Immature natural killer cell (primary cell): Measurements from ENCODE around the gene RTBDN. TPM values are rescaled to one million over a fixed set of nuclear protein-coding genes. Genes with fewer than 3 reads are reported as not detected.

Source experiments
- DNase-seq, 3 donors: peaks; one replicate each; pipeline ENCODE4 v3.0.0; 2022; ENCODE audit warnings: mixed read lengths in 1 of 3
- H3K27ac Mint-ChIP-seq, 6 donors: one replicate each; pipeline ENCODE4 v1.8.0; 2020; ENCODE audit warnings: mixed read lengths in 6 of 6, mild to moderate bottlenecking in 5 of 6, inconsistent platforms in 4 of 6, moderate library complexity in 3 of 6
- H3K27me3 Mint-ChIP-seq, 3 donors: one replicate each; pipeline ENCODE4 v1.8.0; 2020 to 2021; ENCODE audit warnings: low read depth in 3 of 3, mild to moderate bottlenecking in 3 of 3, mixed read lengths in 3 of 3, moderate library complexity in 3 of 3, inconsistent platforms in 1 of 3
- H3K36me3 Mint-ChIP-seq, 3 donors: one replicate each; pipeline ENCODE4 v1.8.0; 2020; ENCODE audit warnings: mixed read lengths in 3 of 3, inconsistent platforms in 2 of 3, mild to moderate bottlenecking in 2 of 3
- H3K4me1 Mint-ChIP-seq, 2 donors: one replicate each; pipeline ENCODE4 v1.8.0; 2020; ENCODE audit warnings: inconsistent platforms in 2 of 2, mild to moderate bottlenecking in 2 of 2, mixed read lengths in 2 of 2, moderate library complexity in 1 of 2
- H3K4me3 Mint-ChIP-seq, 5 donors: one replicate each; pipeline ENCODE4 v1.8.0; 2020; ENCODE audit warnings: mild to moderate bottlenecking in 5 of 5, mixed read lengths in 5 of 5, inconsistent platforms in 3 of 5, moderate library complexity in 3 of 5
- H3K9me3 Mint-ChIP-seq, 6 donors: one replicate each; pipeline ENCODE4 v1.8.0; 2020; ENCODE audit warnings: mild to moderate bottlenecking in 6 of 6, mixed read lengths in 6 of 6, inconsistent platforms in 4 of 6, moderate library complexity in 3 of 6
- polyA plus RNA-seq, 3 donors: library from polyadenylated mRNA; unstranded; fragments of 300-500 nt; fragmentation: Illumina TruSeq; gene quantifications; one replicate each; pipeline ENCODE4 v1.2.3, GENCODE V29; 2021

The RTBDN gene
- polyA plus RNA-seq: not detected

DNA sequence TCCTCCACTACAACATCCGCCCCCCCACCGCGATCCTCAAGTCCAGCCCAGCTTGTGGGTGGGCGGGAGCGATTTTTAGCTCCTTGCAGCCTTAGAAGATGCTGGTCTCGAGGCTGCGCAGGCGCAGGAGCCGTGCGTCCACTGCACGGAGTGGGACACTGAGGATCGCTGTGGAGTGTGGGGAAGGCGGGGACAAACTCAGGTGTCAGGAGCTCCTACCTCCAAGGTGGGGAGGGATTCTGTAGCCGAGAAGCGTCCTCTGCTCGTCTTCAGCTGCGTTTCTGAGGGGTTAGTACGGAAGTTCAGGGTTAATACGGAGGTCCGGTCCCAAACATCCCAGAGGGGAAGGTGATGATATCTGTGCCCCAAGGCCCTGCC is at the start of gene RTBDN:
RTBDN (minus strand) TSS at position 14 of the 378 bp plus-strand sequence. CDS start 4,600 bp downstream, outside the sequence.
- H3K27me3 Mint-ChIP-seq: peaks cover 36 to 64% (median 42%) of the 10 kb centered on the region in 3 donors
- peak within 1 kb of the TSS in 4 of 6 donors; percentile 8 to 57 (median 22) for H3K27ac Mint-ChIP-seq
- peak within 1 kb of the TSS; percentile 59 to 75 (median 70) for H3K4me3 Mint-ChIP-seq
- H3K36me3 Mint-ChIP-seq: no peaks in the 10 kb centered on the region
- peaks cover 37 to 40% of the 10 kb centered on the region in 2 donors for H3K4me1 Mint-ChIP-seq
- no peak for DNase-seq
- H3K9me3 Mint-ChIP-seq: peaks cover 0 to 4% (median 0%) of the 10 kb centered on the region in 6 donors

DNA sequence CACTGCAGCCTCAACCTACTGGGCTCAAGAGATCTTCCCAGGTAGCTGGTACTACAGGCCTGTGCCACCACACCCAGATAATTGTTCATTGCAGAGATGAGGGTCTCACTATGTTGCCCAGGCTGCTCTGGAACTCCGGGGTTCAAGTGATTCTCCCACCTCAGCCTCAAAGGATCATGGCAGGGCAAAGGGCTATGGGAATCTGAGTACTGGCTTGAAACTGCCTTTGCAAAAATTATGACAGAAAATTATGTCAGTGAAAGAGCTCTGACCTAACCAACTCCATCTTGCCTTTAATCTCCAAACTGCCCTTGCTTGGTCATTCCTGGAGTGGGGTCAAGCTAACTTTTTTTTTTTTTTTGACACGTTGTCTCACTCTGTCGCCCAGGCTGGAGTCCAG is 48.2 kb upstream of the RTBDN start:
- Mint-ChIP-seq H3K36me3 (peaks cover 0 to 7% (median 7%) of the 10 kb centered on the region in 3 donors), H3K27ac (peak overlapping the region in 2 of 6 donors; percentile 55 to 71), H3K9me3 (peaks cover 0 to 2% (median 0%) of the 10 kb centered on the region in 6 donors), H3K4me1 (peaks cover 34 to 40% of the 10 kb centered on the region in 2 donors), H3K27me3 (peaks cover 3 to 6% (median 3%) of the 10 kb centered on the region in 3 donors), H3K4me3 (peak overlapping the region; percentile 73 to 91 (median 89))
- no peak for DNase-seq

DNA sequence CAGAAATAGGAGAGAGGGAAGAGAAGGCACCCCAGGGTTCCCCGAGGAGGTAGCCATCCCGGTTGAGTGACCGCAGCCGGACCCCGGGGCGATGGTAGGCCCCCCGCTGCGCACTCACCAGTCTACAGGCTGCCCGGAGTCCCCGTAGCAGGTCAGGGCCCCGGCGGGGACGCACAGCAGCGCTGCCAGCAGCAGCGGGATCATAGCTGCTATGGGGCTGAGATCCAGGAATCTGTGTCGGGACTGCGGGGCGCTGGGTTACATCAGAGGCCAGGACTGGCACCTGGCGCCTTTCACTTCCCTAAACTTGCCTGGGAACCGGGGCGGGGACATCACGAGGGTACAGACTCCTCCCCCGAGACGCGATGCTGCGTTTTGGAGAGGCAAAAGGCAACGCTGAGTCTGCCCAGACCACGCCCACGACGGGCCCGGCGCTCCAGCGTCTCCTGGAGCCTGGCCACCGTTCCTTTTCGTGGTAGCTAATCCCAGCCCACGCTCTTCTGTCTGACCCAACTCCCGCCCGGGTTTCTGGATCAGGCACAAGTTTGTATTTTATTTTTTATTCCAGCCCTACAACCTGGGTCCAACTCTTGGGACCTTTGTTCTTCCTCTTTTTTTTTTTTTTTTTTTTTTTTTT is 46.9 kb upstream of the RTBDN start, which contains the start of gene DNASE2:
DNASE2 (minus strand) TSS at position 278 of the 637 bp plus-strand sequence; CDS start at position 204, 74 bp downstream.
- Mint-ChIP-seq H3K4me3 (peak within 1 kb of the TSS; percentile 85 to 91 (median 89)), H3K9me3 (peaks cover 0 to 2% (median 0%) of the 10 kb centered on the region in 6 donors), H3K4me1 (peaks cover 29 to 37% of the 10 kb centered on the region in 2 donors), H3K27ac (peak within 1 kb of the TSS; percentile 68 to 86 (median 80)), H3K36me3 (peaks cover 0 to 7% (median 7%) of the 10 kb centered on the region in 3 donors), H3K27me3 (peaks cover 3 to 4% (median 3%) of the 10 kb centered on the region in 3 donors)
- peak; percentile 75 to 79 (median 78) for DNase-seq

DNA sequence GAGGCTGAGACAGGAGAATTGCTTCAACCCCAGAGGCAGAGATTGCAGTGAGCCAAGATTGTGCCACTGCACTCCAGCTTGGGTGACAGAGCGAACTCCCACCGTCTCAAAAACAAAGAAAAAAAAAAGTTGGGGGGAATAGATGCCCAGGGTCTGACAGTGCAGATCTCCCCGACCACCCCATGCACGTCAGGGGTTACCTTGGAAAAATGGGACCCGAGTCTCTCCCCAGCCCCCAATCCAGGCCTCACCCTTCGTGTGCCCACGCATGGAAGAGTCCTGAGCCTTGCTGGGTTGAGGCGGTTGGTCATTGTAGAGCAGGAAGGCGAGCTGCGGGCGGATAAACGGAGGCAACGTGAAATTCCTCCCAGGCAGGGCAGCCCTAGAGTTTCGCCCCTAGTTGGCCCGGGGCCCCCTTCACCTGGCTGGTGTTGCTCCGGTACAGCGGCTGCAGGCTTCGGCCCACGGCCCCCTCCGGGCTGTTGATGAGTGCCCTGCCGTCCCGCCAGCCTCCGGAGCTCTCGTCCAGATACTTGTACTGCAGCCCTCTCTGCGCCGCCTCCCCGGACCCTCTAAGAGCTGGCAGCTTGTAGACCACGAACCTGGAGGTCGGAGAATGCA is 46.3 kb upstream of the RTBDN start:
- Mint-ChIP-seq H3K4me3 (peak overlapping the region; percentile 85 to 91 (median 89)), H3K4me1 (peaks cover 28 to 37% of the 10 kb centered on the region in 2 donors), H3K27me3 (peaks cover 3 to 4% (median 3%) of the 10 kb centered on the region in 3 donors), H3K9me3 (peaks cover 0 to 2% (median 0%) of the 10 kb centered on the region in 6 donors), H3K36me3 (peaks cover 0 to 7% (median 7%) of the 10 kb centered on the region in 3 donors), H3K27ac (peak overlapping the region; percentile 43 to 83 (median 74))
- no peak for DNase-seq

DNA sequence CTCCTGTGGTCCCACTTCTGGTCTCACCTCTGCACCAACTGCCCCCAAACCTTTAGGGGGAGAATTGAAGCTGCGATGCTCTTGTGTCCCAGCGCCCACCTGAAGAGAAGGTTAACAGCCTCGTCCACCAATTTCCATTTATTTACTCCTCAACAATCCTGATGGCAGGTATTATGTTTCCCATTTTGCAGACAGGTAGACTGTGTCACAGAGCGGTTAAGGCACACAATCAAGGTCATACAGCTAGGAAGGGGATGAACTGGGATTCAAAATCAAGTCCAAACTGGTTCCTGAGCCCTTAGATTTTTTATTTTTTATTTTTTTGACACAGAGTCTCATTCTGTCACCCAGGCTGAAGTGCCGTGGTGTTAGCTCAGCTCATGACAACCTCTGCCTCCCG is 40.7 kb upstream of the RTBDN start:
- Mint-ChIP-seq H3K36me3 (peaks cover 10 to 21% (median 16%) of the 10 kb centered on the region in 3 donors), H3K9me3 (no peaks in the 10 kb centered on the region), H3K4me1 (peaks cover 5 to 8% of the 10 kb centered on the region in 2 donors), H3K27me3 (peaks cover 0 to 7% (median 2%) of the 10 kb centered on the region in 3 donors), H3K4me3 (no peak overlapping the region), H3K27ac (no peak overlapping the region)
- DNase-seq: no peak

DNA sequence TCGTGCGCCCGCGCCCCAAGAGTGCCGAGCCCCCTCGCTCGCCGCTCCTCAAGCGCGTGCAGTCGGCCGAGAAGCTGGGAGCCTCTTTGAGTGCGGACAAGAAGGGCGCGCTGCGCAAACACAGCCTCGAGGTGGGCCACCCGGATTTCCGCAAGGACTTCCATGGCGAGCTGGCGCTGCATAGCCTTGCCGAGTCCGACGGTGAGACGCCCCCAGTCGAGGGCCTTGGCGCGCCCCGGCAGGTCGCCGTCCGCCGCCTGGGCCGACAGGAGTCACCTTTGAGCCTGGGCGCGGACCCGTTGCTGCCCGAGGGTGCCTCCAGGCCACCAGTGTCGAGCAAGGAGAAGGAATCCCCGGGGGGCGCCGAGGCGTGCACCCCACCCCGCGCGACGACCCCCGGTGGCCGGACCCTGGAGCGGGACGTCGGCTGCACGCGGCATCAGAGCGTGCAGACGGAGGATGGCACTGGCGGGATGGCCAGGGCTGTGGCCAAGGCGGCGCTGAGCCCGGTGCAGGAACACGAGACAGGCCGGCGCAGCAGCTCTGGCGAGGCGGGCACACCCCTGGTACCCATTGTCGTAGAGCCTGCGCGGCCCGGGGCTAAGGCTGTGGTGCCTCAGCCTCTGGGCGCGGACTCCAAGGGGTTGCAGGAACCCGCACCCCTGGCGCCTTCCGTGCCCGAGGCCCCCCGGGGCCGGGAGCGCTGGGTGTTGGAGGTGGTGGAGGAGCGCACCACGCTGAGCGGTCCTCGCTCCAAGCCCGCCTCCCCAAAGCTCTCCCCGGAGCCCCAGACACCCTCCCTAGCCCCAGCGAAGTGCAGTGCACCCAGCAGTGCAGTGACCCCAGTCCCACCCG is 39.7 kb upstream of the RTBDN start:
- Mint-ChIP-seq H3K4me1 (peaks cover 2 to 7% of the 10 kb centered on the region in 2 donors), H3K9me3 (no peaks in the 10 kb centered on the region), H3K27me3 (peaks cover 0 to 7% (median 2%) of the 10 kb centered on the region in 3 donors), H3K27ac (no peak overlapping the region), H3K36me3 (peaks cover 10 to 21% (median 16%) of the 10 kb centered on the region in 3 donors), H3K4me3 (peak overlapping the region in 1 of 5 donors; percentile 42)
- DNase-seq: no peak

DNA sequence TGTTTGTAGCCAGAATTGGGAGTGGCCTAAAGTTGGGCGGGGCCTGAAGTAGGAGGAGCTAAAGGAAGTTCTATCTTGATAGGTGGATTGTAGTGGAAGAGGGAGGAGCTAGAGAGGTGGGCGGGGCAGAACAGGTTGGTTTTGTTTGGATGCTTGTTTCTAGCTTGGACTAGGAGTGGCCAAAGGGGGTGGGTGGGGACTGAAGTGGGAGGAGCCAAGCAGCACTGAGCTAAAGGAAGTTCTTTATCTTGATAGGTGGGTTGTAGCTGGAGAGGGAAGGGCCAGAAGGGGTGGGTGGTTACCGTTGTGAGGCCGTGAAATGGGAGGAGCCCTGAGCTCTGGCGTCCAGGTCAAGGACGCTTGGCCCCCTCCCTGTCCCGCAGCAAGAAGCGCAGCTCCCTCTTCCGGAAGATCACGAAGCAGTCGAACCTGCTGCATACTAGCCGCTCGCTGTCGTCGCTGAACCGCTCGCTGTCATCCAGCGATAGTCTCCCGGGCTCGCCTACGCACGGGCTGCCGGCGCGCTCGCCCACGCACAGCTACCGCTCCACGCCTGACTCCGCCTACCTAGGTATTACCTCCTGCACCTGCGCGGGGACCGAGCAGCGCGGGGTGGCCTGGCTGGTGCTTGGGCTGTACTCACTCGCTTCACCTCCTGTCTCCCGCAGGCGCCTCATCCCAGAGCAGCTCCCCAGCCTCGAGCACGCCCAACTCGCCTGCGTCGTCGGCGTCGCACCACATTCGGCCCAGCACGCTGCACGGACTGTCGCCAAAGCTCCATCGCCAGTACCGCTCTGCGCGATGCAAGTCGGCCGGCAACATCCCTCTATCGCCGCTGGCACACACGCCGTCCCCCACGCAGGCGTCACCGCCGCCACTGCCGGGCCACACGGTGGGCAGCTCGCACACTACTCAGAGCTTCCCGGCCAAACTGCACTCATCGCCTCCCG is 38.8 kb upstream of the RTBDN start:
- Mint-ChIP-seq H3K27ac (peak overlapping the region in 1 of 6 donors; percentile 28), H3K4me3 (peak overlapping the region in 2 of 5 donors; percentile 42 to 50), H3K27me3 (peaks cover 0 to 7% (median 0%) of the 10 kb centered on the region in 3 donors), H3K9me3 (no peaks in the 10 kb centered on the region), H3K4me1 (peaks cover 3 to 7% of the 10 kb centered on the region in 2 donors), H3K36me3 (peaks cover 10 to 19% (median 12%) of the 10 kb centered on the region in 3 donors)
- peak; percentile 48 to 54 (median 48) for DNase-seq

DNA sequence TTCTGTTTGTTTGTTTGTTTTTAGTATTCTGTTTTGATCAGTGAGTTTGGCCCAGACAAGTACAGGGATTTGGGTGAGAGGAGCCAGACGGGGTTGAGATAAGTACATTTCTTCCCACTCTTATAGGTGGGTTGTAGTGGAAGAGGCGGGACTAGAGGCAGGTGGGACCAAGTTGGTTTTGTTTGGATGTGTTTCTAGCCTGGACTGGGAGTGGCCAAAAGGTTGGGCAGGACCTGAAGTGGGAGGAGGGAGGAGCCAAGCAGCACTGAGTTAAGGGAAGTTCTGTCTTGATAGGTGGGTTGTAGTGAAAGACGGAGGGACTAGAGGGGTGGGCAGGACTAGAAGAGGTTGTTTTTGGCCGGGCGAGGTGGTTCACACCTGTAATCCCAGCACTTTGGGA is 37.9 kb upstream of the RTBDN start:
- Mint-ChIP-seq H3K4me1 (peaks cover 6 to 9% of the 10 kb centered on the region in 2 donors), H3K4me3 (no peak overlapping the region), H3K36me3 (peaks cover 9 to 15% (median 10%) of the 10 kb centered on the region in 3 donors), H3K27me3 (peaks cover 0 to 7% (median under 1%) of the 10 kb centered on the region in 3 donors), H3K27ac (peak overlapping the region in 1 of 6 donors; percentile 21), H3K9me3 (no peaks in the 10 kb centered on the region)
- DNase-seq: no peak

DNA sequence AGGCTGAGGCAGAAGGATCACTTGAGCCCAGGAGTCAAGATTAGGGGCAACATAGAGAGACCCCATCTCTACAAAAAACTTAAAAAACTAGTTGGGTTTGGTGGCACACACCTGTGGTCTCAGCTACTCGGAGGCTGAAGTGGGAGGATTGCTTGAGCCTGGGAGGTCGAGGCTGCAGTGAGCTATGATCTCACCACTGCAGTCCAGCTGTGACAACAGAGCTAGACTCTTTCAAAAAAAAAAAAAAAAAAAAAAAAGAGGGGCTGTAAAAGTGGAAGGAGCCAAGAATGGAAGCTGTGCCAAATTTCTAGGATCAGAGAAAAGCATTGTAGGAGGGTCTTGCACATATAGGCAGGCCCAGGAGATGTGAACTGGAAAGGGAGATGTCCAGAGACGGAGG is 37.3 kb upstream of the RTBDN start:
- H3K27me3 Mint-ChIP-seq: peaks cover 0 to 10% (median 3%) of the 10 kb centered on the region in 3 donors
- H3K36me3 Mint-ChIP-seq: peaks cover 9 to 15% (median 10%) of the 10 kb centered on the region in 3 donors
- H3K4me3 Mint-ChIP-seq: no peak overlapping the region
- DNase-seq: no peak
- peaks cover 9 to 14% of the 10 kb centered on the region in 2 donors for H3K4me1 Mint-ChIP-seq
- H3K9me3 Mint-ChIP-seq: no peaks in the 10 kb centered on the region
- no peak overlapping the region for H3K27ac Mint-ChIP-seq

DNA sequence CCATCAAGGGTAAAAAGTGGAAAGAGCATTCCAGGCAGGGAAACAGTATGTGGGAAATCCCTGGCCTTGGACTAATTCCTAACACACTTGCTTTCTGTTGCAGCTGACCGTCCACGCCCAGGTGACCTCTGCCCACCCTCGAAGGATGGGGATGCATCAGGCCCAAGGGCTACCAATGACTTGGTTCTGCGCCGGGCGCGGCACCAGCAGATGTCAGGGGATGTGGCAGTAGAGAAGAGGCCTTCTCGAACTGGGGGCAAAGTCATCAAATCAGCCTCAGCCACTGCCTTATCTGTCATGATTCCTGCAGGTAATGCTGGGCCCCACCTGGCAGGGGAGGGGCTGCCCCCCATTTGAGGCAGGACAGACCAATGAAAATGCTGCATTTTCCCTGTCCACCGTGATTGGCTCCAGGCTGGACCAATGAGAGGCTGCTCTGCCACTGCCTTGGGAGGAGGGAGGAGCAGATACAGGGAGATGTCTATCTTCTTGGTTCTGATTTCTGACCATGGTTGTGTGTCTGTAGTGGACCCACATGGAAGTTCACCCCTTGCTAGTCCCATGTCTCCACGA is 34.2 kb upstream of the RTBDN start:
- H3K27ac Mint-ChIP-seq: no peak overlapping the region
- H3K9me3 Mint-ChIP-seq: no peaks in the 10 kb centered on the region
- peaks cover 11 to 14% of the 10 kb centered on the region in 2 donors for H3K4me1 Mint-ChIP-seq
- peak overlapping the region in 3 of 5 donors; percentile 22 to 83 (median 59) for H3K4me3 Mint-ChIP-seq
- H3K27me3 Mint-ChIP-seq: peaks cover 3 to 12% (median 5%) of the 10 kb centered on the region in 3 donors
- H3K36me3 Mint-ChIP-seq: peaks cover 4 to 10% (median 6%) of the 10 kb centered on the region in 3 donors
- no peak for DNase-seq

DNA sequence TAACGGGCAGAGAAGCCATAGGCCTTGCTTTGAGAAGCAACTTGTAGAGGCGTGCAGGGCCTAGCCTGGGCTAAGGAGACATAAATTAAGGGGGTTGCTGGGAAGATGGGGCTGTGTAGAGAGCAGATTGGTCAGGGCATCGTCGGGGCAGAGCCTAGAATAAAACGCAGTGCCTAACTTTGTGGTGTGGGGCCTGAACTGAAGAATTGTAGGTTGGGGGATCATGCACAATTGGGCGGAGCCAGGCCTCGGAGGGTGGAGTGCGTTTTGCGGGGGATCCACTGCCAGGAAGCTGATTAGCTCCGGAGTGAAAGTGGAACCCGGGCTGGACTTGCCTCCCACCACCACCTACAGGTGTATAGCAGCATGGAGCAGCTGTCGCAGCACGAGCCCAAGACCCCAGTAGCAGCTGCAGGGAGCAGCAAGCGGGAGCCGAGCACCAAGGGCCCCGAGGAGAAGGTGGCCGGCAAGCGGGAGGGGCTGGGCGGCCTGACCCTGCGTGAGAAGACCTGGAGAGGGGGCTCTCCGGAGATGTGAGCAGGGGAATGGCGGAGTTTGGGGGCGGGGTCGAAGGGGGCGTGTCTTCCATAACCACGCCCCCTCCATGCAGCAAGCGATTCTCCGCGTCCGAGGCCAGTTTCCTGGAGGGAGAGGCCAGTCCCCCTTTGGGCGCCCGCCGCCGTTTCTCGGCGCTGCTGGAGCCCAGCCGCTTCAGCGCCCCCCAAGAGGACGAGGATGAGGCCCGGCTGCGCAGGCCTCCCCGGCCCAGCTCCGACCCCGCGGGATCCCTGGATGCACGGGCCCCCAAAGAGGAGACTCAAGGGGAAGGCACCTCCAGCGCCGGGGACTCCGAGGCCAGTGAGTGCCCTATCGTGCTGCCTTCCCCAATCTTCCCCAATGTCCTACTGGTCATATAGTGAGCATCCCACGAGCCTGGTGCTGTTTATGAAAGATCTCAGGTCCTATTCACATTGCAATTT is 33.0 kb upstream of the RTBDN start:
- Mint-ChIP-seq H3K36me3 (peaks cover 4 to 6% (median 6%) of the 10 kb centered on the region in 3 donors), H3K27ac (peak overlapping the region in 2 of 6 donors; percentile 14 to 56)

More for the DNA sequence above, 33.0 kb upstream of the RTBDN start:
- peak overlapping the region; percentile 76 to 83 (median 77) for H3K4me3 Mint-ChIP-seq
- DNase-seq: peak; percentile 66 to 73 (median 69)
- peaks cover 3 to 9% (median 7%) of the 10 kb centered on the region in 3 donors for H3K27me3 Mint-ChIP-seq
- H3K9me3 Mint-ChIP-seq: no peaks in the 10 kb centered on the region
- peaks cover 11 to 14% of the 10 kb centered on the region in 2 donors for H3K4me1 Mint-ChIP-seq
